GM21360 (cell line): ENCODE results near the gene MAPK12.

Experiments
- ATAC-seq: cut with Tn5 transposase; IDR thresholded peaks from one replicate; pipeline ENCODE4 v1.9.1; 2021; ENCODE audit warnings: mild to moderate bottlenecking, moderate library complexity; ENCODE audit not compliant: unreplicated experiment

Gene MAPK12

DNA sequence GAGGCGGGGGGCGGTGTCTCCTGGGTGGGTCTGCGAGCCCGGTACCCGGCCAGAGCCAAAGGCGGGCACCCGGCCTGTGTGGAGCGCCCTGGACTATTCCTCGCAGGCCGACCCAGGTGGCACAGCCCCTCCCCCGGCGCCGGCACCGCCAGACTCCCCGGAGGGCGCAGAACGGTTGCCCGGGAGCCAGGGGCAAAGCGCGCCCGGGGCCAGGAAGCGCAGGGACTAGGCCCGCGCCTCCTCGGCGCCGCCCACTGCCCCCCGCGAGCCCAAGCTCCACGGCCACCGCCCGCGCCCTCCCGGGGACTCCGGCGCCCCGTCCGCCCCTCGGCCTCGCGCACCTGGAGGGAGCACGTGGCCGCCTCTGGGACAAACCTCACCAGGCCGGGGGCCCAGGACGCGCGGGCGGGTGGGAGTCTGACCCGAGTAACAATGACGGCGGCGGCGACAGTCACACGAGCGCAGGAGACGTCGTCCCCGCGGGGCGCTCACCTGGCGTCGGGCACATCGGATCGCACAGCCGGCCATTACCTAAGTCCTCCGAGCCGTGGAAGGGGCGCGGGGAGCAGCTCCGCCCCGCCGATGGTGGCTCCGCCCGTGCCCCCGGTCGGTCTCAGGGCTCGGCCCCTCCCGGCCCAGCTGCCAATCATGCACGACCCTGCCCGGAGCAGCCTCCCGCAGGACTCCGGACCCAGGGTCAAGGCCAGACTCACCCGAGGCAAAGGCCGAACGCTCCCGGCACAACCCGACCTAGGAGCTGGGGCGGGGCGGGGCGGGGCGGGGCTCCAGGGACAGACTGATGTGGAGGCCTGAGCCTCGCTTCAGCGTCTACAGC is 38.5 kb upstream of the MAPK12 start:
- ATAC-seq, result no peak

GRCh38 chr22:50298937-50299784 is 37.7 kb upstream of the MAPK12 start:
- no peak for ATAC-seq

DNA sequence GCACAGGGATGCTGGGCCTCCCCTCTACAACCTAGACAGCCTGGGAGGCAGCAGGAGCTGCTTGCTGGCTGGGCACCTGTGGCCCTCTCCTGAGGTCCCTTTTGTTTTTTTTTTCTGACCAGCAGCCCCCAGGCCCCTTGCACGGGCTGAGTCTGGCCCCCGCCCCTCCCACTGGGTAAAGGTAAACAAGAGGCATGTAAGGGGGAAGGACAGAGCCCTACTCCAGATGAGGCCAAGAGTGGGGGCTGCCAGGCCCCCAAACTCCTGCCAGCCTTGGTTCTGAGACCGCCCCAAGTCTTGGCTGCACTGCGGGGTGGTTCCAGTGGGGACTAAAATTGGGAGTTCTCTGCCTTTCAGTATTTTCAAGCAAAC is 36.8 kb upstream of the MAPK12 start:
- no peak for ATAC-seq

GRCh38 chr22:50297510-50298265 is 36.2 kb upstream of the MAPK12 start:
- ATAC-seq, result no peak

- ATAC-seq, result no peak
Measured at GRCh38 chr22:50296658-50297490, 35.4 kb upstream of the MAPK12 start.

DNA sequence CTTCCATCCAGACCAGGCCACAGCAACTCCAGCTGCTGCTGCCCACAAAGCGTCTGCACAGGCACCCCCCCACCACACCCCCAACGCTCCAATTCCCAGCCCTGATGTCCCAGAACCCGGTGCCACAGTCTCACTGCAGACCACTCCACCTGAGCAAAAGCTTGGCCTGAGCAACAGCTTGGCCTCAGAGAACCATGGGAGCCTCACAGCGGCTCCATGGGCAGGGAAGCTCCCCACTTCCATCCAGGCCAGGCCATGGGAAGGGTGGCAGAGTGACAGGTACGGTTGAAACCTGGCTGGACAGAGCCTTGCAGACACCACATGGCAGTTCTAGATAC is 32.8 kb upstream of the MAPK12 start:
- no peak for ATAC-seq

GRCh38 chr22:50293441-50294318 is 32.2 kb upstream of the MAPK12 start:
- no peak for ATAC-seq

GRCh38 chr22:50292643-50293440 is 31.4 kb upstream of the MAPK12 start:
- no peak for ATAC-seq

DNA sequence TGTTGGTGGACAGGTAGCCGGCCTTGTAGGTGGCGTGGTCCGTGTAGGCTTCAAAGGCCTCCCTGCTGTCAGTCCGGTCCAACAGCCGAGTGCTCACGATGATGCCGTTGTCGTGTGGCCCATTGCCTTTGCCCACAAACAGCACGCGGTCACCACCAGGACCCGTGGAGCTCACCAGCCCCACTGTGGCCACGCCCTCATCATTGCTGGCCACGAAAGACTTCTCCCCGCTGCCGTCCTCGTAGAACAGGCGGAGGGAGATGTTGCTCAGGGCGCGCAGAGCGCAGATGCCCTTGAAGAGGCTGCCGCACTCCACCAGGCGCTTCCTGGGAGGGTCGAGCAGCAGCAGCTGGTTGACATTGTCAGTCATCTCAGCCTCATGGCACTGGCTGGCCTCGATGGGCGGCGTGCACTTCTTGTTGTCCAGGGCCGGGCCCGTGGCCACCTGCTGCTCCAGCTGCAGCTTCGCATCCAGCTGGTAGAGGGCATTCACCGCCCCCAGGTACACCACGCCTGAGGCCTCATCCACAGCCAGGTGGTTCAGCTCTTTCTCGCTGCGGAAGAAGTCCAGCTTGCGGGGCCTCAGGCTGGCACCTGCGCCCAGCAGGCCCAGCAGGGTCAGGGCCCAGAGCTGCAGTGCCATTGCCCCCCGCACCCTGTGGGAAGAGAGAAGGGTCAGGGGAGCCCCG is 28.6 kb upstream of the MAPK12 start:
- no peak for ATAC-seq

DNA sequence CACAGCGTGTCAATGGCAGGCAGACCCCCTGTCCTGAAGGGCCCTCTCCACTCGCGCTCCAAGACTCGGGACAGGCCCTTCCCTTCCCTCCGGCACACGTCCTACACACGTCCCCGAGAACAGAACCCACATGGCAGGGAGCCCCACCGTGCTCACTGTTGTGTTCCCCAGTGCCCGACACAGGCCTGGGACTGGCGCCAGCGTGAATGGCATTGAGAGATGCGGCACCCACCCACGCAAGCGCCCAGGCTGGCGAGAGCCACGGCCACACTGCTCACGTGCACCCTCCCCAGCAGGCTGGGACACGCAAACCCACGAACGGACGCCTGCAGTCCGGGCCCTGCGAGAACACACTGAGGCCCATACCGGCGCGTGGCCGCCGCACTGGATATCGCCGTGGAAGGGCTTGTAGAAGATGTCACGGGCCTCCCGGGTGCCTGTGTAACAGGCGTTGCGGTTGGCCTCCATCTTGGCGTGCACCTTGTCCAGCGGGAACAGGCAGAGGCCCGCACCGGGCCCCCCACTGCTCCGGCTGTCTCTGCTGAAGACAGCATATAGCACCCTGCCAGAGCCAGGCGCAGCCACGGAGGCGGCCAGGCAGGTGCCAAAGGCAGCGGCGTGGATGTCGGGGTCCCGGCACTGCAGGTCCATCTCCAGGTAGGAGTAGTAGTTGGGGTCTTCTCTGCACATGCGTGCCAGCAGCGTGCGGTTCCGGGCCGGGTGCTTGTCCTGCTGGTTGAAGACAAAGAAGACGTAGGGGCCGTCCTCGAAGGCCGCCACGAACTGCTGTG is 27.9 kb upstream of the MAPK12 start:
- ATAC-seq, result no peak

DNA sequence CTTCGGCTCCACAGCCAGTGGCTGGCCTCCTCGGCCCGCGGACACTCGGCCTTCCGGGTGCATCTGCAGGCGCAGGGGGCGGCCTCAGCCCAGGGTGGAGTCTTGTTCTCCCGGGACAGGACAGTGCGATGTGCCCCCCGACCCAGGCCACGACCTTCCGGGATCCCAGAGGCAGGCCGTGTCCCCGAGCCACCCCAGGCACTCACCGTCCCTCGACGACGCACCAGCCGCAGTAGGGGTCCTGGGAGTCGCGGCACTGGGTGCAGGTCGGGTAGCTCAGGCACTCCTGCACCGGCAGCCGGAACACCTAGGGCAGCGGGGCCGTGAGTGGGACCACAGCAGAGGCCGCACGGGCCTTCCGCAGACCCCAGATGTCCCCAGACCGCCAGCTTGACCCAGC is 26.2 kb upstream of the MAPK12 start:
- ATAC-seq, result no peak

DNA sequence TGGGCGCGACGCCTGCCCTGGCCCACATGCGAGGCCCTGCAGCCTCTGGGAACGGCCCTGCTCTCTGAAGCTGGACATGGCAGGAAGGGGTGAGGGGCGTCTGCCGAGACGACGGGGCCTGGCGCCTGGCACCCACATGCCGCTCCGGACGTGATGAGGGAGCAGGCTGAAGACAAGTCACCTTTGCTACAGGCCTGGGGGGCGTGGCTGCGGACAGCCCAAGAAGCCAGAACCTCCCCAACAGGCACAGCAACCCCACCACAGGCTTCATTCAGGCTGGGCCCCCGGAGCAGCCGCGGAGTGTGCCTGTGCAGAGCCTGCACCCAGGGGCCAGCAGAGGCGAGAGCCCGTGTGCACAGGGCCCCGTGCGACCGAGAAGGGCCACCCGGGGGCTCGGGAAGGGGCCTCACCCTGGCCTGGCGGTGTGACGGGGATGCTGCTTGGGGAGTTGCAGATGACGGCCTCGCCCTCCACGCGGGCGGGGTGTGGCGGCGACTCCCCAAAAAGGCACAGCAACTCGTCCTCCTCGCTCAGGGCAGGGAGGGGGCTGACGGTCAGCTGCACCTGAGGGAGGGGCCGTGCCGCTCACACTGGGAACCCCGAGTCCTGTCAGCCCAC is 25.3 kb upstream of the MAPK12 start:
- no peak for ATAC-seq

DNA sequence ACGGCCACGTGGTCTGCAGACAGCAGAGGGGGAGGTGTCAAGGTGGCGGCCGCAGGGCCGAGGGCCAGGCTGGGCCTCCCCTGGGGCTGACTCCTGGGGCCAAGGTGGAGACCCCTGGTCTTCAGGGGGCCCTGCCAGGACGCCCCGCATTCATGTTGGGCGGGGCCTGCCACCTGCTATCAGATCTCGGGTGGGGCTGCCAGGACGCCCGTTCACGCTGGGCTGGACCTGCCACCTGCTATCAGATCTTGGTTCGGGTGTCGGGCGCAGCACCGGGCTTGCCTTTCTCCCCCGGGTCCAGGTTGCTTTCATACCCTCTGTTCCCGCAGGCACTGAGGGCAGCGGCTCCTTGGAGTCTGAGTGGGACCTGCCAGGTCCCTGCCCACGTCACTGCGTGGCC is 24.8 kb upstream of the MAPK12 start:
- no peak for ATAC-seq

DNA sequence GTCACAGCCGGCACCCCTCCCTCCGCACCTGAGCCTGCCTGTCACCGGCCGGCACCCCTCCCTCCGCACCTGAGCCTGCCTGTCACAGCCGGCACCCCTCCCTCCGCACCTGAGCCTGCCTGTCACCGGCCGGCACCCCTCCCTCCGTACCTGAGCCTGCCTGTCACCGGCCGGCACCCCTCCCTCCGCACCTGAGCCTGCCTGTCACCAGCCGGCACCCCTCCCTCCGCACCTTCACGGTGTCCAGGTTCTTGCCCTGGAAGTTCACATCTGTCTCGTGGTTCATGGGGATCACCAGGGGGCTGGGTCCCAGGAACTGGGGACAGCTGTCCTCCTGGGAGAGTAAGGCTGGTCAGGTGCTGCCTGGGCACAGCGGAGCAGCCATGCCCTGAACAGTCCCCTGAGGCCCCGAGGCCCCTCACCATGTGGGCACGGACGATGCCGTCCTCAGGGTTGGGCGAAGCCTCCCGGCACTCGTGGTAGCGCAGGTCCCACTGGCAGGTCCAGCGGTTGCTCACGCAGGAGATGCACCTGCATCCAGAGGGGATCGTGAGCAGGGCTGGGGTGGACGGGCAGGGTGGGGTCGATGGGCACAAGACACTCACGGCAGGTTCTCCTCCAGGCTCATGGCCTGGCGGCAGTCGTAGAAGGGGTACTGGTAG is 24.2 kb upstream of the MAPK12 start:
- ATAC-seq, result no peak

DNA sequence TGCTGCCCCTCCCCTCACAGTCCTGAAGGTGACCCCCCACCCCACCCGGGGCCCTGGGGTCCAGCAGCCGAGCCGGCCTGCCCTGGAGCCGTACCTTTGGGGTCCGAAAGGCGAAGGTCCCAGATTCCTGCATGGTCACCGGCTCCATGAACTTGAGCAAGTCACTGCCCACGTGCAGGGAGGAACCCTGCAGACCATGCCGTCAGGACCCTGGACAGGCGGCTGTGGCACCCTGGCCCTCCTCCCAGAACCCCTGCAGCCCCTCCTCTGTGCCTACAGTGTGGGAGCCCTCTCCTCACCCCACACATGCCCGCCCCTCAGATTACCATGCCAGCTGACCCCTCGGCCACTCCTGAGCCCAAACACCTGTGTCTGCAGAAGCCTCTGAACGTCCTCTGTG is 23.0 kb upstream of the MAPK12 start:
- no peak for ATAC-seq

GRCh38 chr22:50283821-50284220 is 22.3 kb upstream of the MAPK12 start:
- ATAC-seq, result no peak
